Amygdala (tissue), 56 donors: Measurements from ENCODE around the gene LRRC37A2.
"Not testable (repeated sequence)": the region's sequence is repeated elsewhere in the genome, so short reads cannot be mapped to it uniquely, and the experiment has no call there.

ENCODE experiments used
- DNase-seq, 56 donors: peaks; one replicate each; lab custom pipeline; 2025; lab: John Stamatoyannopoulos, UW

LRRC37A2 gene

DNA sequence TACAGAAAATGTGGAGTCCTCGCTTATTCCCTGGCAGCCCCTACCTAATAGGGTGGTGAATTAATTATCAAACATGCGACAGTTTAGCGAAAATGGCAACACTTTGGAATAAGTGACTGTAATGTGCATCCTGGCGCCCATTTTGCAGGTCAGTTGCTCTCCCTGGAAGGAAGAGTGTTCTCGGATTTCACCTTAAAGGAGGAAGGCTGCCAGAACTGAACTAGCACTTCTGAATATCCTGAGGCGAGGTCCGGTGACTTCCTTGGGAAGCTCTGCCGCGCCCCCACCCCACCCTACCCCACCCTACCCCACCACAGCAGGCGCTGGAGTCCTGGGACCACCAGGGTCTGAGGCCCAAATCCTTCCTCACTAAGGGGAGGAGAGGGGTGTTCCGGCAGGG lies at the start of gene LRRC37A2:
TSS of gene LRRC37A2 (plus strand) at position 301 of the 400 bp plus-strand sequence. CDS start 245 bp downstream, outside the sequence.
- not testable (repeated sequence) for DNase-seq

- not testable (repeated sequence) for DNase-seq
Measured at GRCh38 chr17:46467618-46468017, 44.6 kb upstream of the LRRC37A2 start.

DNA sequence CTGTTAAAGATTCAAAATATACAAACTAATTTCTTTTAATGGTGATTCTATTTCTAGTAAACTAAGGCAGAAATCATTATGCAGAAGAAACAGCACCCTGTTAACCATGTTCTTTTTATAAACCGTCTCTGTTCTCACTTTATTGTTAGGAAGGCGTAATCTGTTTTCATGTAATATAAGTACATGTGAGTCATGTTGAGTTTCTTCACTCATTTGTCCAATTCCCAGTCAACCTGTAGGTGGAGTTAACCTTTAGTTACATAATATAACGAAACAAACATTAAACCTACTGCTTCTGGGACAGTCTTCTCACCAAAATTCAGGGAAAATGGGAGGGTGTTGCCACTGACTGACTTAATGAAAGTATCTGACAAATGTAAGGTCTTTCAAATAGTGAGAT lies 37.8 kb upstream of the LRRC37A2 start:
- DNase-seq = not testable (repeated sequence)

DNA sequence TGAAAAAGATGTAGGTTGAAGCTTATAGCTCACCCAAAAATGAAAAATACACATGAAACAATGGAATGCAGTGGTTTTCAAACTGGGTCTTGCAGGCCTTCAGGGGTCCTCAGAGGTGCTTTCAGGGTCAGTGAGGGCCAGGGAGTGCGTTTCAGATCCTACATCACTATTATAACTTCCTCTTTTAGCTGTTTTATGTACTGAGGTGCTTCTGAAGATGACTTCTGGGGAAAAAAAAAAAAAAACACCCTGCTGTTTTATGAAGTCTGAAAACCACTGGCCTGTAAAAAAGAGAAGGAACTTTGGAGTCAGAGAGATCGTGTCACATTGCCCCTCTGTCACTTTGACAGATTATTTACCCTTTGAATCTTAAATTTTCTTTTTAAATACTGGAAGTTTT lies 36.7 kb upstream of the LRRC37A2 start:
- DNase-seq = not testable (repeated sequence)

DNA sequence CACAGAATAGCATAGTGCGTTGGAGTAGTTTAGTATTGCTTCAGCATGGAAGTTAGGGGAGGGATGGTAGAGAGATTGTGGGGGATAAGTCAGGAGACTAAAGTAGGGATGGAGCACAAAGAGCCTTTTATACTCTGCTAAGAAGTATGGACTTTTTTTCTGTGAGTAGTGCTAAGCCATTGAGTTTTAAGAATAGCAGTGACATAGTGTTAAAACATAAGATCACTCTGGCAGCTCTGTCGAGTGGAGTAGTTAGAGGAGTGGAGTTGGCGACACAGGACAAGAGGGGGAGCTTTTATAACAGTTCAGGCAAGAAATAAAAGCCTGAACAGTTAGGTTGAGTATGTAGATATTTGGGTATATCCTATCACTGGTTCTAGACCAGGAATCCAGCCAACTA lies 33.4 kb upstream of the LRRC37A2 start:
- not testable (repeated sequence) for DNase-seq

- DNase-seq = not testable (repeated sequence)
Measured at GRCh38 chr17:46481310-46481709, 31.0 kb upstream of the LRRC37A2 start.

GRCh38 chr17:46492021-46492420 lies 20.2 kb upstream of the LRRC37A2 start:
- not testable (repeated sequence) for DNase-seq

- not testable (repeated sequence) for DNase-seq
Measured at GRCh38 chr17:46499437-46500139, 12.7 kb upstream of the LRRC37A2 start.

DNA sequence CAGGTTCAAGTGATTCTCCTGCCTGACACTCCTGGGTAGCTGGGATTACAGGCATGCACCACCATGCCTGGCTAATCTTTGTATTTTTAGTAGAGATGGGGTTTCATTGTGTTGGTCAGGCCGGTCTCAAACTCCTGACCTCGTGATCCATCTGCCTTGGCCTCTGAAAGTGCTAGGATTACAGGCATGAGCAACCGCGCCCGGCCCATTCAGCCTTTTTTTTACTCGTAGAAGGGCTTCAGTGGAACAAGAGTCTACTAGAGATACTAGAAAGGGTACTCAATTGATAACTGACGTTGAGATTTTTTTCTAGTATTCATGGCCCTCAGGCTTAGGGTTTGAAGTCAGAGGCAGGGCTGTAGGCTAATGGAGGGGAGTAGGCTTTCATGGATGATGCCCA lies 6.4 kb upstream of the LRRC37A2 start:
- not testable (repeated sequence) for DNase-seq

- not testable (repeated sequence) for DNase-seq
Measured at GRCh38 chr17:46534716-46535115, 22.4 kb downstream of the LRRC37A2 start.

DNA sequence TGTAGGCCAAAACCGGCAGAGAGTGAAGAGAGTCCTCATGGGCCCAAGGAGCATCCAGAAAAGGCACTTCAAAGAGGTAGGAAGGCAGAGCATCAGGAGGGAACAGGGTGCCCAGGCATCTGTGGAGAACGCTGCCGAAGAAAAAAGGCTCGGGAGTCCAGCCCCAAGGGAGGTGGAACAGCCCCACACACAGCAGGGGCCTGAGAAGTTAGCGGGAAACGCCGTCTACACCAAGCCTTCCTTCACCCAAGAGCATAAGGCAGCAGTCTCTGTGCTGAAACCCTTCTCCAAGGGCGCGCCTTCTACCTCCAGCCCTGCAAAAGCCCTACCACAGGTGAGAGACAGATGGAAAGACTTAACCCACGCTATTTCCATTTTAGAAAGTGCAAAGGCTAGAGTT lies 36.3 kb downstream of the LRRC37A2 start:
- not testable (repeated sequence) for DNase-seq

DNA sequence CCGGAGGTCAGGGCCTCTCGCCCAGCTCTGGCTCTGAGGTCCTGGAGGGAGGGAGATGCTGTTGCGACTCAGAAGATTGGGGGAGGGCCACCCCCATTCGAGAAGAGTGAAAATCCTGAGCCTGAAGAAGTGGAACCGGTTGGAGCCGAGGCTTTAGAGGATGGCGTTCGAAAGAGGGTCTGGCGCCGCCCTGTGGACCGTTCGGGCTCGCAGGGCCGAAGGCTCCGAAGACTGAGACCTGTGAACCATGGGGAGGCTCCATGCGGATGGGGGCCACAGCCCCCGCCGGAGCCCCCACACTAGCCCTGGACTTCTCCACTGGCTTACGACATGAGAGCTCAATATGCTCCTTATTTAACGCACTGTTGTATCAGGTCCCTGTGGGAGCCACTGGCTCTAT lies 46.9 kb downstream of the LRRC37A2 start:
- DNase-seq = not testable (repeated sequence)

GRCh38 chr17:46560048-46560447 lies 47.8 kb downstream of the LRRC37A2 start:
- DNase-seq = not testable (repeated sequence)

GRCh38 chr17:46566284-46566683 lies 54.0 kb downstream of the LRRC37A2 start:
- not testable (repeated sequence) for DNase-seq

- DNase-seq = not testable (repeated sequence)
Measured at GRCh38 chr17:46566980-46567379, 54.7 kb downstream of the LRRC37A2 start.

- DNase-seq = not testable (repeated sequence)
Measured at GRCh38 chr17:46571796-46572195, 59.5 kb downstream of the LRRC37A2 start.

GRCh38 chr17:46579083-46580075 lies 67.1 kb downstream of the LRRC37A2 start, which contains the start of gene ARL17A:
TSS of gene ARL17A (minus strand) at chr17:46579691. CDS start at chr17:46576322, 3,369 bp downstream.
- not testable (repeated sequence) for DNase-seq

DNA sequence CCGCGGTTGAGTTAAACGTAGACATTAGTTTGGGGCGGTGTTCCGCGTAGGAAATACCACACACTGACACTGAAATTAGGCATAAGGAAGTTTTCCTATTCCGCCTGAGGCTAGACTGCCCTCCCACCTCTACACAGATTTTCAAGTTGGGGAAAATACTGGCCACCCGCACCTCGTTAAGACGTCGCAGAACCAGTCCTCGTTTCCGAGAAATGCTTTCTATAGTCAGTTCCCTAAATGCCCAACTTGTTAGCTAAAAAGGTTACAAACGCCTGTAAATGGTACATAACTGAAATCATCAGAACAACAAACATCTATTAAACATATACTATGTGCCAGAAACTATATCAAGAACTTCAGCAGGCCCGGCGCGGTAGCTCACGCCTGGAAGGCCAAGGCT lies 67.8 kb downstream of the LRRC37A2 start:
- not testable (repeated sequence) for DNase-seq

DNA sequence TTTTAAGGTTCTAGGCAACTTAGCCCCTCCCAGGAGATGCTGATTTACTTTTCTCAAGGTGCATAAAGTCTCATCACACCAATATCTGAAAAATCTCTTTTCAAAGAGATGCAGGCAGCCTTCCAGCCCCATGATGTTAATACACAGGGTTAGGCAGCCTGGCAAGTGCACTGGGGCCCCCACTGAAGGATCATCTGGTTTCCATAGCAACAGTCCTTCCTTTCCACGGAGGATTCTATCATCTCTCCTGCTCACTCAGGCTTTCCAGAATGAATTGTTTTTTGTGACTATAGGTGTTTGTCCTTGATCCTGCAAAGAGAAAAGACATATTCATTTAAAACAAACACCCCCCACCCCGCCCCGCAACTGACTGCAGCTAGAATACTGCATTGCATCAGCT lies 73.2 kb downstream of the LRRC37A2 start:
- DNase-seq = not testable (repeated sequence)

- DNase-seq = not testable (repeated sequence)
Measured at GRCh38 chr17:46590157-46591146, 78.2 kb downstream of the LRRC37A2 start, which contains the start of gene NSF. TSS of gene NSF (plus strand) at chr17:46590669. CDS start at chr17:46590776, 107 bp downstream.
